DMS 273 (cell line): Measurements from ENCODE around the gene ZFPM1.
A peak's percentile ranks its signal among the peaks of the same experiment; 100 is the strongest.

Source experiments
- DNase-seq: peaks from one replicate; lab custom pipeline; 2025; ENCODE audit not compliant: unreplicated experiment; lab: John Stamatoyannopoulos, UW

The ZFPM1 gene

DNA sequence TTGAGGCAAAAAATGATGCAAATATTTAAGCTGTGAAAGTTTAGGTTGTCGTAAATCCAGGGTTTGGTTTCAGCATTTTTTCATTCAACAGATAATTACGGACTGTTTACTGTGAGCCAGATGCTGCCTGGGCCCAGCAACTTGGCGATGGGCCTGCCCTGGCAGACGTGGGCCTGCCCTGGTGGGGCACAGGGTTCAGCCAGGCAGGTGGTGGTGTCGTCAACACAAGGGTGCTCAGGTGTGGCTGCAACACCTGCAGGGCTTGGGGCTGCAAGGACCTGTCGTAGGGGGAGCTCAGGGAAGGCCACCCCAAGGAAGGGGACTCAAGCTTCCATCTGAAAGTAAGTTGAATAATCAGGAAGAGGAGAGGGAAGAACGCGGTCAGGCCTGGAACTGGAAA lies 132.2 kb downstream of the ZFPM1 start:
- DNase-seq = peak; percentile 80

DNA sequence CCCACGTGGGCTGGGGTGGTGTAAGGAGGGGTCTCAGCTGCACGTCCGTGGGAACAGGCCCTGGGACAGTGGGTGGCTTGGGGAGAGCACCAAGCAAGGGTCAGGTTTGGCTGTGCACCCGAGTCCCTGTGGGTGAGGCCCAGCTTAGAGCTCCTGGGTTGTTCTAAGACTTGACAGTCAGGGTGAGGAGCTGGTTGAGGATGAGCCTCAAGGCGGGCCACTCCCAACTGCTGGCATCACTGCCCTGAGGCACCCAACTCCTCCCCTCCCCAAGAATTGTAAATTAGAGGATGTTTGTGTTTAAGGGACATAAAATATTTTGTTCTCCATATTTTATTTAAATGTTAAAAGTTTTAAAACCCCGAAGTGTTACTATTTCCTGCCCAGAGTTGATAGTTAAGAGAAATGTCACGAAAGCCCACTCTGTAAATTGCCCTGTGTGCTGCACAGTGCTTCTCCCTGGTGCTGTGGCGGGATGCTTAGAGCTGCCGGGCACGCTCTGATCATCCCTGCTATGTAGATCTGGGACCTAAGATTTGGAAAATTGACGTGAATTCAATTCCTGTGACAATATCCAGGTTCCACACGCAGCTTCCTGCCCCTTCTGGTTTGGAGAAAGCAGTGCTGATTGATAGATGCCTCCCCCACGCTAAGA lies 133.0 kb downstream of the ZFPM1 start:
- no peak for DNase-seq
